ENCODE data around the gene VSTM4.

GRCh38 chr10:49050366-49050765 is 65.0 kb downstream of the VSTM4 start:
- TF ChIP-seq CTCF (conservative IDR thresholded peaks at IDR 0.05; ENCODE audit: low read depth in 2 of 2) (no peak), CREB1 (CRISPR knock-in tag; IDR thresholded peaks at IDR 0.05; ENCODE audit: low read depth) (no peak), POLR2AphosphoS5 (IDR thresholded peaks at IDR 0.05; ENCODE audit: low read depth) (no peak), JUNB (IDR thresholded peaks at IDR 0.05; ENCODE audit: unreplicated experiment) (no peak), EZH2phosphoT487 (IDR thresholded peaks at IDR 0.05; ENCODE audit: unreplicated experiment) (no peak)
- TF ChIP-seq, protein P1, sequence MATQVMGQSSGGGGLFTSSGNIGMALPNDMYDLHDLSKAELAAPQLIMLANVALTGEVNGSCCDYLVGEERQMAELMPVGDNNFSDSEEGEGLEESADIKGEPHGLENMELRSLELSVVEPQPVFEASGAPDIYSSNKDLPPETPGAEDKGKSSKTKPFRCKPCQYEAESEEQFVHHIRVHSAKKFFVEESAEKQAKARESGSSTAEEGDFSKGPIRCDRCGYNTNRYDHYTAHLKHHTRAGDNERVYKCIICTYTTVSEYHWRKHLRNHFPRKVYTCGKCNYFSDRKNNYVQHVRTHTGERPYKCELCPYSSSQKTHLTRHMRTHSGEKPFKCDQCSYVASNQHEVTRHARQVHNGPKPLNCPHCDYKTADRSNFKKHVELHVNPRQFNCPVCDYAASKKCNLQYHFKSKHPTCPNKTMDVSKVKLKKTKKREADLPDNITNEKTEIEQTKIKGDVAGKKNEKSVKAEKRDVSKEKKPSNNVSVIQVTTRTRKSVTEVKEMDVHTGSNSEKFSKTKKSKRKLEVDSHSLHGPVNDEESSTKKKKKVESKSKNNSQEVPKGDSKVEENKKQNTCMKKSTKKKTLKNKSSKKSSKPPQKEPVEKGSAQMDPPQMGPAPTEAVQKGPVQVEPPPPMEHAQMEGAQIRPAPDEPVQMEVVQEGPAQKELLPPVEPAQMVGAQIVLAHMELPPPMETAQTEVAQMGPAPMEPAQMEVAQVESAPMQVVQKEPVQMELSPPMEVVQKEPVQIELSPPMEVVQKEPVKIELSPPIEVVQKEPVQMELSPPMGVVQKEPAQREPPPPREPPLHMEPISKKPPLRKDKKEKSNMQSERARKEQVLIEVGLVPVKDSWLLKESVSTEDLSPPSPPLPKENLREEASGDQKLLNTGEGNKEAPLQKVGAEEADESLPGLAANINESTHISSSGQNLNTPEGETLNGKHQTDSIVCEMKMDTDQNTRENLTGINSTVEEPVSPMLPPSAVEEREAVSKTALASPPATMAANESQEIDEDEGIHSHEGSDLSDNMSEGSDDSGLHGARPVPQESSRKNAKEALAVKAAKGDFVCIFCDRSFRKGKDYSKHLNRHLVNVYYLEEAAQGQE (IDR thresholded peaks at IDR 0.05; ENCODE audit: unreplicated experiment), result no peak

All from GM23338 (cell line).